Ovary (tissue), 3 donors: ENCODE results near the gene OR8H1.

Experiments used
- CTCF ChIP-seq, 3 donors: fragments of 450-650 bp in 2 of 3; fragments of 200-600 bp in 1 of 3; IDR thresholded peaks; one replicate each; pipeline versions ENCODE4 v1.5.1 to v1.8.0; 2016 to 2022; ENCODE audit warnings: antibody characterized with exemption in 3 of 3, mild to moderate bottlenecking in 1 of 3
- EP300 ChIP-seq: sonication (generic); formaldehyde crosslinking; IDR thresholded peaks from one replicate; pipeline ENCODE4 v1.6.1; 2017; ENCODE audit warnings: antibody characterized with exemption
- donor health status: DM: no; HTN: no; CAD: no.

DNA sequence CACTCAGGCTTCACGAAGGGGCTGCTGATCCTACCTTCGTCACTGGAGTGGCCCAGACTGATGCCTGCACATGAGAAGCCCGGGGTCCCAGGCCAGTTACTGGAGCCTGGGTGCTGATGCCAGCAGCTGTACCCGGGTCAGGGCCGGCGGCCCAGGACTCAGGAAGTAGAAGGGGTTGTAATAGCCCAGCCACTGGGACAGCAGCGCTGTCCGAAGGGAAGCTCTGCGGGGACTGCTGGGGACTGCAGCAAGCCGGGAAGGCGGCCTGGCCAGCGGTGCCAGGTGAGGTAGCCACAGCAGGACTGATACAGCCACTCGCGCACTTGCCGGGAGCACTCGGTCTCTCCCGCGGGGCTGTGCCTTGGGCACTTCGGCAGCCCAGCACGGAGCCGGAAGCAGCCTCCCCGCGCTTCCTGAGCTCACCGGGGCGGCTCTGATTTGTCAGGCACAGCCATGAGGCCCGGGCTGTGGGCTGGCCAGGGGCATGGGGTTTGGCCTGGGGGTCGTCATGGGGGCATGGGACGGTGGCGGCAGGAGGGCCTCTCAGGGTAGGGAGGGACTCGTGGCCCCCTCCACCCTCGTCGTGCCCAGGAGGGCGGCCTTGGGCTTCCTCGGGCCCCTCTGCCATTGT lies 39.9 kb upstream of the OR8H1 start:
- TF ChIP-seq EP300 (no peak), CTCF (IDR thresholded peaks at IDR 0.05) (no peak)
